Neuronal stem cell (in vitro differentiated cells): ENCODE measurements around the gene ACYP2.

Source experiments
- DNase-seq: peaks from one replicate; pipeline ENCODE4 v3.0.0-alpha.2; 2013; ENCODE audit warnings: low spot score
- H2AFZ ChIP-seq: one replicate; pipeline ENCODE4 v1.6.1; 2013; ENCODE audit warnings: mild to moderate bottlenecking, low read length, inconsistent platforms
- H2AK5ac ChIP-seq: 2 replicates; pipeline ENCODE4 v1.6.1; 2013; ENCODE audit warnings: low read depth, mild to moderate bottlenecking, inconsistent platforms, low read length, moderate library complexity, mixed read lengths
- H2BK120ac ChIP-seq: 2 replicates; pipeline ENCODE4 v1.6.1; 2013; ENCODE audit warnings: low read depth, mild to moderate bottlenecking, inconsistent platforms, low read length, moderate library complexity, mixed read lengths
- H2BK12ac ChIP-seq: one replicate; pipeline ENCODE4 v1.6.1; 2013; ENCODE audit warnings: low read length, inconsistent platforms
- H2BK15ac ChIP-seq: 2 replicates; pipeline ENCODE4 v1.6.1; 2013; ENCODE audit warnings: mild to moderate bottlenecking, low read length, inconsistent platforms, mixed read lengths
- H2BK5ac ChIP-seq: one replicate; pipeline ENCODE4 v1.6.1; 2013; ENCODE audit warnings: inconsistent platforms, mild to moderate bottlenecking, low read length, moderate library complexity
- H3K14ac ChIP-seq: one replicate; pipeline ENCODE4 v1.6.1; 2013; ENCODE audit warnings: low read length, inconsistent platforms
- H3K18ac ChIP-seq: 2 replicates; pipeline ENCODE4 v1.6.1; 2013; ENCODE audit warnings: low read length, inconsistent platforms
- H3K23ac ChIP-seq: 2 replicates; pipeline ENCODE4 v1.6.1; 2013; ENCODE audit warnings: low read depth, mild to moderate bottlenecking, mixed read lengths, low read length, inconsistent platforms; ENCODE audit not compliant: poor library complexity
- H3K27ac ChIP-seq: replicated peaks from 3 replicates; pipeline ENCODE4 v1.5.1; 2013; ENCODE audit warnings: low read length, inconsistent platforms
- H3K27me3 ChIP-seq, 3 experiments: 2 replicates each; pipeline ENCODE4 v1.6.1; 2013; ENCODE audit warnings: low read length in 3 of 3, mild to moderate bottlenecking in 2 of 3, inconsistent platforms in 1 of 3, low read depth in 1 of 3, mixed read lengths in 1 of 3, moderate library complexity in 1 of 3; ENCODE audit not compliant: control insufficient read depth in 3 of 3, insufficient read depth in 3 of 3
- H3K36me3 ChIP-seq, 2 donors: replicated peaks in 1 of 2; 2 replicates each; pipeline ENCODE4 v1.6.1; 2013; ENCODE audit warnings: low read length in 2 of 2; ENCODE audit not compliant: control insufficient read depth in 2 of 2, insufficient read depth in 2 of 2
- H3K4ac ChIP-seq: 2 replicates; pipeline ENCODE4 v1.6.1; 2013; ENCODE audit warnings: inconsistent platforms, mild to moderate bottlenecking, low read length, moderate library complexity
- H3K4me1 ChIP-seq, 2 donors: 1 replicate in 1 of 2; 2 replicates in 1 of 2; pipeline ENCODE4 v1.6.1; 2013; ENCODE audit warnings: low read length in 2 of 2, low read depth in 1 of 2; ENCODE audit not compliant: control insufficient read depth in 2 of 2, insufficient read depth in 1 of 2
- H3K4me2 ChIP-seq: one replicate; pipeline ENCODE4 v1.6.1; 2013; ENCODE audit warnings: mild to moderate bottlenecking, low read length, inconsistent platforms; ENCODE audit not compliant: insufficient read depth, poor library complexity, severe bottlenecking
- H3K4me3 ChIP-seq, 2 donors: 2 replicates each; pipeline ENCODE4 v1.5.1; 2013; ENCODE audit warnings: low read length in 2 of 2, mild to moderate bottlenecking in 2 of 2, inconsistent platforms in 1 of 2, moderate library complexity in 1 of 2
- H3K79me1 ChIP-seq: one replicate; pipeline ENCODE4 v1.6.1; 2013; ENCODE audit warnings: low read depth, mild to moderate bottlenecking, inconsistent platforms, low read length, moderate library complexity
- H3K9ac ChIP-seq: one replicate; pipeline ENCODE4 v1.6.1; 2013; ENCODE audit warnings: mild to moderate bottlenecking, low read depth, low read length, inconsistent platforms; ENCODE audit not compliant: poor library complexity
- H3K9me3 ChIP-seq, 2 donors: replicated peaks in 1 of 2; 2 replicates each; pipeline versions ENCODE3 to v1.6.1; 2013; ENCODE audit warnings: low read length in 2 of 2, mild to moderate bottlenecking in 2 of 2, inconsistent platforms in 1 of 2, low read depth in 1 of 2, mixed read lengths in 1 of 2, moderate library complexity in 1 of 2; ENCODE audit not compliant: control insufficient read depth in 2 of 2, insufficient read depth in 1 of 2
- H4K8ac ChIP-seq: one replicate; pipeline ENCODE4 v1.6.1; 2013; ENCODE audit warnings: low read depth, mild to moderate bottlenecking, inconsistent platforms, low read length, moderate library complexity
- H4K91ac ChIP-seq: one replicate; pipeline ENCODE4 v1.6.1; 2013; ENCODE audit warnings: low read length, low read depth, mild to moderate bottlenecking, inconsistent platforms; ENCODE audit not compliant: poor library complexity
- WGBS, 2 donors: extraction: QIAGEN DNeasy Blood & Tissue Kit; methylation state at CpG; one replicate each; pipeline ENCODE4 v1.1.7; 2013; ENCODE audit warnings: missing lambda C conversion rate in 2 of 2, mixed read lengths in 1 of 2; ENCODE audit not compliant: insufficient read length in 2 of 2, insufficient replicate concordance in 1 of 2; ENCODE audit errors: extremely low coverage in 2 of 2; 5-methylcytosine and 5-hydroxymethylcytosine counted together

Gene ACYP2

DNA sequence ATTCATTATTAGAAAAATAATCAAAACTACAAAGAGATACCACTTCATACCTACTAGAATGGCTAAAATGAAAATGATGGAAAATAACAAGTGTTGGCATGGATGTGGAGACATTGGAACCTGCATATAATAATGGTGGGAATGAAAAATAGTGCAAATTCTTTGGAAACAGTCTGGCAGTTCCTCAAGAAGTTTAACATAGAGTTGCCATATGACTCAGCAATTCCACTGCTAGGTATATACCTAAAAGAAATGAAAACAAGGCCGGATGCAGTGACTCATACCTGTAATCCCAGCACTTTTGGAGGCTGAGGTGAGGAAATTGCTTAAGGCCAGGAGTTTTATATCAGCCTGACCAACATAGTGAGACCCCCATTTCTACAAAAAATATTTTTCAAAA, 41.6 kb upstream of the ACYP2 start:
- Histone ChIP-seq H2BK15ac (no peak overlapping the region), H3K9ac (no peak overlapping the region), H3K4me3 (no peak overlapping the region), H2BK12ac (no peak overlapping the region), H3K27ac (no peak overlapping the region), H3K18ac (no peak overlapping the region), H3K79me1 (no peaks in the 10 kb centered on the region), H2BK120ac (no peak overlapping the region), H3K4me2 (no peak overlapping the region), H3K9me3 (no peaks in the 10 kb centered on the region), H2AK5ac (no peak overlapping the region), H3K23ac (no peak overlapping the region), H3K27me3 (no peaks in the 10 kb centered on the region), H3K36me3 (no peaks in the 10 kb centered on the region), H3K14ac (no peak overlapping the region), H4K91ac (no peak overlapping the region), H2BK5ac (no peak overlapping the region), H3K4me1 (no peaks in the 10 kb centered on the region), H4K8ac (no peak overlapping the region), H2AFZ (no peak overlapping the region), H3K4ac (no peak overlapping the region)
- no CpG with 5 or more reads among the region's 1 CpG for WGBS, 2 donors
- DNase-seq = no peak

DNA sequence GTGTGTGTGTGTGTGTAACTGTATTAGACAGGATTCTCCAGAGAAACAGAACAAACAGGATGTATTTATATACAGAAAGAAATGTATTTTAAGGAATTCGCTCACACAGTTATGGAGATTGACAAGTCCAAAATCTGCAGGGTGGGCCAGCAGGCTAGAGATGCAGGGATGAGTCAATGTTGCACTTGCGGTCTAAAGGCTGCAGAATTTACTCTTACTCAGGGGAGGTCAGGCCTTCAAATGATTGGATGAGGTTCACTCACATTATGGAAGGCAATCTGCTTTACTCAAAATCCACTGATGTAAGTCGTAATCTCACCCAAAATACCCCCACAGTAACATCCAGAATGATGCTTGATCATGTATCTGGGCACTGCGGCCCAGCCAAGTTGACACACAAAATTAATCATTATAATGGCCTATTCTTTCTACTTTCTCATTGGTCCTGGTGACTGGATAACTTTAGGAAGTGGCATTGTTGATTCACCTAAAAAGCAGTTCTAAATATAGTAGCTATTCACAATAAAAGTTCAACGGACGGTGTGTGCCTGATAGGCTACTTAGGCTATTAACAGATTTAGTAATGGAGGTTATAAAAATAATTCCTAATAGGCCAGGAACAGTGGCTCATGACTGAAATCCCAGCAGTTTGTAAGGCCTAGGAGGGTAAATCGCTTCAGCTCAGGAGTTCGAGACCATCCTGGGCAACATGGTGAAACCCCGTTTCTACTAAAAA, 40.6 kb upstream of the ACYP2 start:
- no peak overlapping the region for H2BK12ac ChIP-seq
- H2BK5ac ChIP-seq = no peak overlapping the region
- no peak overlapping the region for H2BK120ac ChIP-seq
- H2AK5ac ChIP-seq = no peak overlapping the region
- H4K8ac ChIP-seq = no peak overlapping the region
- no peak overlapping the region for H3K4me3 ChIP-seq
- H3K27ac ChIP-seq = no peak overlapping the region
- no peak overlapping the region for H3K18ac ChIP-seq
- H3K9me3 ChIP-seq = no peaks in the 10 kb centered on the region
- H3K36me3 ChIP-seq = no peaks in the 10 kb centered on the region
- no peaks in the 10 kb centered on the region for H3K79me1 ChIP-seq
- no peaks in the 10 kb centered on the region for H3K27me3 ChIP-seq
- H3K4me1 ChIP-seq = no peaks in the 10 kb centered on the region
- H3K9ac ChIP-seq = no peak overlapping the region
- no peak overlapping the region for H4K91ac ChIP-seq
- H2AFZ ChIP-seq = no peak overlapping the region
- H3K14ac ChIP-seq = no peak overlapping the region
- DNase-seq = no peak
- no CpG with 5 or more reads among the region's 9 CpGs for WGBS, 2 donors
- H3K23ac ChIP-seq = no peak overlapping the region
- H3K4ac ChIP-seq = no peak overlapping the region
- H3K4me2 ChIP-seq = no peak overlapping the region
- H2BK15ac ChIP-seq = no peak overlapping the region

DNA sequence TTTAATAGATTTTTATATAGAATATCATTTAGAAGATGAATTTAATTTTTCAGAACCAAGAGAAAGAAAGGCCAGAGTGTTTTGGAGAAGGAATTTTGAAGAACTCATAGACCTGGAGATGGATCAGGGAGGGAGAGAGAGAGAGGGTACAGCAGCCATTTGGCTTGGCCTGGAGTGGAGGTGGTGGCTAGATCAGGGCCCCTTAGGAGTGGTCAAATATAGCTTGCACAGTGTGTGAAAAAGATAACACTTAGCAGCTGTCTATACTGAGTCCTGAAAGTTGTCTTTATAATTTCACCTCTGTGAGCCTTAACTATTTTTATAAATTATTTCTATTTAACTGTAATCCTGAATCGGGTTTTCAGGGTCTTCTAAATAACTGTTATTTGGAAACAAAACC, 38.8 kb upstream of the ACYP2 start:
- H2BK12ac ChIP-seq = no peak overlapping the region
- H3K27me3 ChIP-seq = no peaks in the 10 kb centered on the region
- no peak for DNase-seq
- H3K9ac ChIP-seq = no peak overlapping the region
- no peak overlapping the region for H3K27ac ChIP-seq
- H2BK5ac ChIP-seq = no peak overlapping the region
- H2BK120ac ChIP-seq = no peak overlapping the region
- no peak overlapping the region for H3K18ac ChIP-seq
- H3K4ac ChIP-seq = no peak overlapping the region
- no peak overlapping the region for H3K23ac ChIP-seq
- H4K91ac ChIP-seq = no peak overlapping the region
- H3K14ac ChIP-seq = no peak overlapping the region
- WGBS, 2 donors = no CpG with 5 or more reads among the region's 1 CpG
- no peaks in the 10 kb centered on the region for H3K9me3 ChIP-seq
- H2BK15ac ChIP-seq = no peak overlapping the region
- no peak overlapping the region for H4K8ac ChIP-seq
- H3K4me3 ChIP-seq = no peak overlapping the region
- no peaks in the 10 kb centered on the region for H3K4me1 ChIP-seq
- H3K4me2 ChIP-seq = no peak overlapping the region
- H2AFZ ChIP-seq = no peak overlapping the region
- H2AK5ac ChIP-seq = no peak overlapping the region
- H3K36me3 ChIP-seq = no peaks in the 10 kb centered on the region
- no peaks in the 10 kb centered on the region for H3K79me1 ChIP-seq

- Histone ChIP-seq H4K8ac (no peak overlapping the region), H4K91ac (no peak overlapping the region), H3K27me3 (no peaks in the 10 kb centered on the region), H3K9me3 (no peaks in the 10 kb centered on the region), H3K4me2 (no peak overlapping the region), H3K18ac (no peak overlapping the region), H3K23ac (no peak overlapping the region), H3K4me1 (no peaks in the 10 kb centered on the region), H3K14ac (no peak overlapping the region), H3K27ac (no peak overlapping the region), H2BK5ac (no peak overlapping the region), H3K4ac (no peak overlapping the region), H2BK15ac (no peak overlapping the region), H3K9ac (no peak overlapping the region), H2BK120ac (no peak overlapping the region), H3K4me3 (no peak overlapping the region), H3K36me3 (no peaks in the 10 kb centered on the region), H2BK12ac (no peak overlapping the region), H2AFZ (no peak overlapping the region), H3K79me1 (no peaks in the 10 kb centered on the region), H2AK5ac (no peak overlapping the region)
- WGBS, 2 donors = no CpG with 5 or more reads among the region's 2 CpGs
- no peak for DNase-seq
These were observed 38.1 kb upstream of the ACYP2 start for GRCh38 chr2:54077088-54077900.
